ENCODE measurements around the gene AFG3L2. TPM values are rescaled to one million over a fixed set of nuclear protein-coding genes. Genes with fewer than 3 reads are reported as not detected.

Gene AFG3L2
- total and polyA plus RNA-seq, 2 of the 13 experiments (the other 11 are each of a cell fraction or from before 2014, with no cell fraction given): 28.6 to 86.9 TPM

GRCh38 chr18:12376034-12376753, 833 bp downstream of the AFG3L2 start (continued):
- TF ChIP-seq ZGPAT (CRISPR knock-in tag; IDR thresholded peaks at IDR 0.05) (no peak), ZNF770 (CRISPR knock-in tag; IDR thresholded peaks at IDR 0.05) (peak; percentile 8; the same call in 1 of the 2 replicates), ZSCAN9 (CRISPR knock-in tag; IDR thresholded peaks at IDR 0.05; ENCODE audit: borderline replicate concordance) (no peak), ZBTB4 (CRISPR knock-in tag; IDR thresholded peaks at IDR 0.05; ENCODE audit: borderline replicate concordance) (peak; percentile 61), ZBTB33 (CRISPR knock-in tag; IDR thresholded peaks at IDR 0.05) (no peak), SNAPC5 (CRISPR knock-in tag; IDR thresholded peaks at IDR 0.05; ENCODE audit: borderline replicate concordance) (no peak), ZNF274 (CRISPR knock-in tag; IDR thresholded peaks at IDR 0.05) (no peak), KDM1A (CRISPR knock-in tag; IDR thresholded peaks at IDR 0.05) (0 out of 2 replicates have a peak, but pooled peaks have one; percentile 26), SETDB1 (CRISPR knock-in tag; IDR thresholded peaks at IDR 0.05; ENCODE audit: borderline replicate concordance) (no peak), TCF12 (IDR thresholded peaks at IDR 0.05) (no peak), TCF12 (CRISPR knock-in tag; IDR thresholded peaks at IDR 0.05) (no peak), PLRG1 (conservative IDR thresholded peaks at IDR 0.05) (no peak), THYN1 (CRISPR knock-in tag; IDR thresholded peaks at IDR 0.05; ENCODE audit: borderline replicate concordance, low read depth) (no peak), TEAD3 (CRISPR knock-in tag; optimal IDR thresholded peaks at IDR 0.05; ENCODE audit: borderline replicate concordance) (peak; percentile 11), ZKSCAN1 (IDR thresholded peaks at IDR 0.05; ENCODE audit: low read length) (no peak), ZNF660 (CRISPR knock-in tag; IDR thresholded peaks at IDR 0.05; ENCODE audit: borderline replicate concordance, low read depth) (no peak), RFXAP (CRISPR knock-in tag; IDR thresholded peaks at IDR 0.05; ENCODE audit: borderline replicate concordance) (no peak), ZNF547 (CRISPR knock-in tag; IDR thresholded peaks at IDR 0.05) (no peak), ZFP62 (CRISPR knock-in tag; IDR thresholded peaks at IDR 0.05) (no peak), MAFF (IDR thresholded peaks at IDR 0.05; ENCODE audit: low read depth, low read length) (no peak)

Measured in HepG2 (cell line).